NOMO-1 (cell line): ENCODE measurements around the gene RBM38.
A peak's percentile ranks its signal among the peaks of the same experiment; 100 is the strongest.

ENCODE experiments used
- DNase-seq, 2 experiments: peaks; one replicate each; lab custom pipeline; 2025; ENCODE audit not compliant: unreplicated experiment in 2 of 2; lab: John Stamatoyannopoulos, UW

Gene RBM38

GRCh38 chr20:57448764-57449354, 57.7 kb downstream of the RBM38 start:
- no peak for DNase-seq

GRCh38 chr20:57449398-57450354, 58.5 kb downstream of the RBM38 start:
- DNase-seq, result no peak

GRCh38 chr20:57450419-57450818, 59.2 kb downstream of the RBM38 start:
- peak; percentile 92 to 94 for DNase-seq

GRCh38 chr20:57450931-57451330, 59.7 kb downstream of the RBM38 start:
- DNase-seq, result peak in 1 of 2 experiments; percentile 17

- DNase-seq, result no peak
These were observed 60.2 kb downstream of the RBM38 start for GRCh38 chr20:57451431-57451794.

GRCh38 chr20:57451795-57452661, 60.8 kb downstream of the RBM38 start:
- DNase-seq, result peak; percentile 81 to 84

GRCh38 chr20:57455386-57455785, 64.2 kb downstream of the RBM38 start:
- DNase-seq, result no peak

GRCh38 chr20:57456116-57456515, 64.9 kb downstream of the RBM38 start:
- no peak for DNase-seq

- DNase-seq, result no peak
These were observed 66.3 kb downstream of the RBM38 start for GRCh38 chr20:57457243-57458095.

GRCh38 chr20:57458400-57459160, 67.4 kb downstream of the RBM38 start:
- peak; percentile 54 to 63 for DNase-seq
